ENCODE measurements around the gene EXD3. TPM values are rescaled to one million over a fixed set of nuclear protein-coding genes. Genes with fewer than 3 reads are reported as not detected.

The EXD3 gene
- total RNA-seq, 1 donor from 2014 or later = 24.5 TPM

- DNase-seq = no peak
- Mint-ChIP-seq H3K36me3 (ENCODE audit: unreplicated experiment) (peaks cover 10% of the 10 kb centered on the region), H3K27ac (ENCODE audit: unreplicated experiment) (no peak overlapping the region), H3K4me1 (ENCODE audit: low read depth, unreplicated experiment) (peaks cover 4% of the 10 kb centered on the region), H3K27me3 (ENCODE audit: unreplicated experiment) (peaks cover 3% of the 10 kb centered on the region), H3K4me3 (ENCODE audit: unreplicated experiment) (no peak overlapping the region), H3K9me3 (ENCODE audit: unreplicated experiment) (peaks cover 8% of the 10 kb centered on the region)
- no peak for TF ChIP-seq CTCF (IDR thresholded peaks at IDR 0.05; ENCODE audit: partially characterized antibody, unreplicated experiment)
Measured at GRCh38 chr9:137321726-137322361, 101.1 kb downstream of the EXD3 start.

GRCh38 chr9:137320555-137321384 lies 102.2 kb downstream of the EXD3 start:
- peaks cover 4% of the 10 kb centered on the region for H3K9me3 Mint-ChIP-seq (ENCODE audit: unreplicated experiment)
- no peak overlapping the region for H3K4me3 Mint-ChIP-seq (ENCODE audit: unreplicated experiment)
- peak; percentile 61 for DNase-seq

GRCh38 chr9:137319739-137320551 lies 103.0 kb downstream of the EXD3 start:
- Mint-ChIP-seq H3K27me3 (ENCODE audit: unreplicated experiment) (peaks cover 3% of the 10 kb centered on the region), H3K4me3 (ENCODE audit: unreplicated experiment) (no peak overlapping the region)
- no peak for TF ChIP-seq CTCF (IDR thresholded peaks at IDR 0.05; ENCODE audit: partially characterized antibody, unreplicated experiment)

More at GRCh38 chr9:137320555-137321384, 102.2 kb downstream of the EXD3 start:
- H3K4me1 Mint-ChIP-seq (ENCODE audit: low read depth, unreplicated experiment) = peaks cover 4% of the 10 kb centered on the region
- no peak for TF ChIP-seq CTCF (IDR thresholded peaks at IDR 0.05; ENCODE audit: partially characterized antibody, unreplicated experiment)
- no peaks in the 10 kb centered on the region for H3K36me3 Mint-ChIP-seq (ENCODE audit: unreplicated experiment)
- H3K27me3 Mint-ChIP-seq (ENCODE audit: unreplicated experiment) = peaks cover 3% of the 10 kb centered on the region
- peak overlapping the region; percentile 73 for H3K27ac Mint-ChIP-seq (ENCODE audit: unreplicated experiment)

GRCh38 chr9:137319011-137319738 lies 103.8 kb downstream of the EXD3 start:
- H3K4me1 Mint-ChIP-seq (ENCODE audit: low read depth, unreplicated experiment) = peaks cover 4% of the 10 kb centered on the region
- no peak overlapping the region for H3K4me3 Mint-ChIP-seq (ENCODE audit: unreplicated experiment)
- no peaks in the 10 kb centered on the region for H3K36me3 Mint-ChIP-seq (ENCODE audit: unreplicated experiment)
- peaks cover 3% of the 10 kb centered on the region for H3K27me3 Mint-ChIP-seq (ENCODE audit: unreplicated experiment)
- no peak for TF ChIP-seq CTCF (IDR thresholded peaks at IDR 0.05; ENCODE audit: partially characterized antibody, unreplicated experiment)
- no peak overlapping the region for H3K27ac Mint-ChIP-seq (ENCODE audit: unreplicated experiment)
- H3K9me3 Mint-ChIP-seq (ENCODE audit: unreplicated experiment) = peaks cover 3% of the 10 kb centered on the region
- peak; percentile 69 for DNase-seq

More at GRCh38 chr9:137319739-137320551, 103.0 kb downstream of the EXD3 start:
- peaks cover 4% of the 10 kb centered on the region for H3K4me1 Mint-ChIP-seq (ENCODE audit: low read depth, unreplicated experiment)
- peaks cover 4% of the 10 kb centered on the region for H3K9me3 Mint-ChIP-seq (ENCODE audit: unreplicated experiment)
- no peak overlapping the region for H3K27ac Mint-ChIP-seq (ENCODE audit: unreplicated experiment)
- no peaks in the 10 kb centered on the region for H3K36me3 Mint-ChIP-seq (ENCODE audit: unreplicated experiment)
- peak; percentile 24 for DNase-seq

All from glutamatergic neuron (in vitro differentiated cells).